ENCODE measurements around the gene ITSN1. TPM values are rescaled to one million over a fixed set of nuclear protein-coding genes. Genes with fewer than 3 reads are reported as not detected.

ITSN1 gene
- total and polyA plus RNA-seq, 2 donors from 2014 or later = 8.1 to 42.5 TPM

DNA sequence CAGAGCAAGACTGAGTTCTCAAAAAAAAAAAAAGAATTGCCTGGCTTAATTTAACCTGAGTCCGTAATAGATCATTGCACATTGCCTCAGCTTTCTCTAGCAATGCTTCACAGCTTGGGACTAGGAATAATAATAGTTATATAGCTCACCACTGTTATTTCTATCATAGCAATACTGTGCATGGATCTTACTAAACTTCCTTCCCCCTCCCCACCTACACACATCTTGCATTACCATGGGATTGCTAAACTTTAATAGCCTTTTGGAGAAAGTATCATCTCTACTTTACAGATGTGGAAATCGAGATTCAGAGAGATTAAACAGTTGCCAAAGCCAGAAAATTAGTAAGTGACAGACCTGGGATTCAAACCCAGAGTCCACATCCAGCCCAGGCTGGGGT lies 173.9 kb downstream of the ITSN1 start:
- peaks cover 0 to 1% (median 0%) of the 10 kb centered on the region in 3 donors for H3K4me1 ChIP-seq (ENCODE audit: control insufficient read depth in 2 of 3, insufficient read depth in 2 of 3, low read depth in 1 of 3, low read length in 3 of 3)
- FAIRE-seq (no peak), DNase-seq (no peak)
- H3K9ac ChIP-seq (ENCODE audit: low read length in 3 of 3) = no peak overlapping the region
- TF ChIP-seq, protein P1, sequence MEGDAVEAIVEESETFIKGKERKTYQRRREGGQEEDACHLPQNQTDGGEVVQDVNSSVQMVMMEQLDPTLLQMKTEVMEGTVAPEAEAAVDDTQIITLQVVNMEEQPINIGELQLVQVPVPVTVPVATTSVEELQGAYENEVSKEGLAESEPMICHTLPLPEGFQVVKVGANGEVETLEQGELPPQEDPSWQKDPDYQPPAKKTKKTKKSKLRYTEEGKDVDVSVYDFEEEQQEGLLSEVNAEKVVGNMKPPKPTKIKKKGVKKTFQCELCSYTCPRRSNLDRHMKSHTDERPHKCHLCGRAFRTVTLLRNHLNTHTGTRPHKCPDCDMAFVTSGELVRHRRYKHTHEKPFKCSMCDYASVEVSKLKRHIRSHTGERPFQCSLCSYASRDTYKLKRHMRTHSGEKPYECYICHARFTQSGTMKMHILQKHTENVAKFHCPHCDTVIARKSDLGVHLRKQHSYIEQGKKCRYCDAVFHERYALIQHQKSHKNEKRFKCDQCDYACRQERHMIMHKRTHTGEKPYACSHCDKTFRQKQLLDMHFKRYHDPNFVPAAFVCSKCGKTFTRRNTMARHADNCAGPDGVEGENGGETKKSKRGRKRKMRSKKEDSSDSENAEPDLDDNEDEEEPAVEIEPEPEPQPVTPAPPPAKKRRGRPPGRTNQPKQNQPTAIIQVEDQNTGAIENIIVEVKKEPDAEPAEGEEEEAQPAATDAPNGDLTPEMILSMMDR (IDR thresholded peaks at IDR 0.05; ENCODE audit: borderline replicate concordance, extremely low read depth, insufficient read depth) = no peak
- no peaks in the 10 kb centered on the region for H3K27me3 ChIP-seq (ENCODE audit: control insufficient read depth, insufficient read depth, low read length)
- H3K9me3 ChIP-seq (ENCODE audit: control insufficient read depth in 2 of 3, insufficient read depth in 1 of 3, low read length in 3 of 3) = no peaks in the 10 kb centered on the region
- intact Hi-C loops (cut with DNase I) = no loop called here
- no peak overlapping the region for H3K27ac ChIP-seq (ENCODE audit: low read depth in 2 of 2, low read length in 2 of 2)
- peaks cover 0 to 8% (median 0%) of the 10 kb centered on the region in 3 donors for H3K36me3 ChIP-seq (ENCODE audit: control insufficient read depth in 2 of 3, insufficient read depth in 3 of 3, low read length in 3 of 3)
- H3K4me3 ChIP-seq (ENCODE audit: low read length in 3 of 3) = no peak overlapping the region

DNA sequence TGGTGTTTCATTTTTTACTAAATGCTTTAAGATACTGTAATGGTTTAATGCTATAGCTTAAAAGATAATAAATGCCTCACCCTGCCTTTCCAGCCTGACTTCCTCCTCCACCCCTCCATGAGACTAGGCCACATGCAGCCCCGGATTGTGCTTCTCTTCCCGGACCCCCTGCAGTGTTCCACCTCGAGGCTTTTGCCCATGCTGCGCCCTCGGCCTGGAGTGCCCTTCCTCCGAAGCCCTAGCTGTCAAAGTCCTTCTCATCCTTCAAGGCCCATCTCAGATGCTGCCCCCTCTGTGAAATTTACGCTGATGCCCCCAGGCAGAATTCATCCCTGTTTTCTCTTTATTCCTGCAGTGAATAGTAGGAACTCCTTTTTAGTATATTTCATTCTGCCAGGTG lies 174.8 kb downstream of the ITSN1 start:
- DNase-seq = no peak
- Histone ChIP-seq H3K27ac (ENCODE audit: low read depth in 2 of 2, low read length in 2 of 2) (no peak overlapping the region), H3K36me3 (ENCODE audit: control insufficient read depth in 2 of 3, insufficient read depth in 3 of 3, low read length in 3 of 3) (peaks cover 0 to 8% (median 0%) of the 10 kb centered on the region in 3 donors), H3K9ac (ENCODE audit: low read length in 3 of 3) (no peak overlapping the region), H3K4me1 (ENCODE audit: control insufficient read depth in 2 of 3, insufficient read depth in 2 of 3, low read depth in 1 of 3, low read length in 3 of 3) (no peaks in the 10 kb centered on the region), H3K4me3 (ENCODE audit: low read length in 3 of 3) (no peak overlapping the region), H3K27me3 (ENCODE audit: control insufficient read depth, insufficient read depth, low read length) (no peaks in the 10 kb centered on the region), H3K9me3 (ENCODE audit: control insufficient read depth in 2 of 3, insufficient read depth in 1 of 3, low read length in 3 of 3) (no peaks in the 10 kb centered on the region)
- intact Hi-C loops (cut with DNase I) = no loop called here
- TF ChIP-seq, protein P1 (IDR thresholded peaks at IDR 0.05; ENCODE audit: borderline replicate concordance, extremely low read depth, insufficient read depth) = no peak
- no peak for FAIRE-seq

DNA sequence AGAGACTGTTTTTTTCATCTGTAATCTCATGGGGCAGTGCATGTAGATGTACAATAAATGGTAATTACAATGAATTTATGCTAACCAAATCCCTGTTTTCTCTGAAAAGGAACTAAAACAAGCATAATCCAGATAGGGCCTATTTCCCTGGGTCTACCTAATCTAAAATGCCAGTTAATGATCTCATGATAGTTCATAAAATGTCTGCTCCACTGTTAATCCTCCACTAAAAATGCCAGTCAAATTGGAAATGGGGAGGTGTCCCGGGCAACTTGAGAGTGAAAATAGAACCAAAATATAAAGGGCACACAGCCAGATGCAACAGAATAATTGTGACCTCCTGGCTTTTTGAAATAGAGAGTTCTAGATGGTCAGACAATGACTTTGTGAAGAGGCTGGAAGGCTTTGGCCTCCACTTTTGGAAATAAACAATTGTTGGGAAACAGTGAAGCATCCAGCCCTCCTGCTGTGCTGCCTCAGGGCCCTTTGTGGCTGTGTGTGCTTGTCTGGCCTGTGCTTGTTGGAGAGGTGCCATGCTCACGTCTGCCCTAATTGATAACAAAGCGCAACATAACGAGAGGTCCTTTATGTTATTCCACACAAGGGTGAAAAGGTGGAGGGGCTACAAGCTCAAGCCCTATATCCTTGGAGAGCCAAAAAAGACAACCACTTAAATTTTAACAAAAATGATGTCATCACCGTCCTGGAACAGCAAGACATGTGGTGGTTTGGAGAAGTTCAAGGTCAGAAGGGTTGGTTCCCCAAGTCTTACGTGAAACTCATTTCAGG lies 175.6 kb downstream of the ITSN1 start:
- Histone ChIP-seq H3K36me3 (ENCODE audit: control insufficient read depth in 2 of 3, insufficient read depth in 3 of 3, low read length in 3 of 3) (peaks cover 0 to 8% (median 0%) of the 10 kb centered on the region in 3 donors), H3K9ac (ENCODE audit: low read length in 3 of 3) (no peak overlapping the region), H3K4me1 (ENCODE audit: control insufficient read depth in 2 of 3, insufficient read depth in 2 of 3, low read depth in 1 of 3, low read length in 3 of 3) (no peaks in the 10 kb centered on the region), H3K27me3 (ENCODE audit: control insufficient read depth, insufficient read depth, low read length) (no peaks in the 10 kb centered on the region), H3K27ac (ENCODE audit: low read depth in 2 of 2, low read length in 2 of 2) (no peak overlapping the region), H3K4me3 (ENCODE audit: low read length in 3 of 3) (no peak overlapping the region), H3K9me3 (ENCODE audit: control insufficient read depth in 2 of 3, insufficient read depth in 1 of 3, low read length in 3 of 3) (no peaks in the 10 kb centered on the region)
- DNase-seq (no peak), FAIRE-seq (no peak)
- TF ChIP-seq, protein P1 (IDR thresholded peaks at IDR 0.05; ENCODE audit: borderline replicate concordance, extremely low read depth, insufficient read depth) = no peak
- intact Hi-C loops (cut with DNase I) = no loop called here
